GM19328 (cell line): ENCODE data around the gene MON1A.
"Not testable (repeated sequence)": the region's sequence is repeated elsewhere in the genome, so short reads cannot be mapped to it uniquely, and the experiment has no call there.

Experiments used
- ATAC-seq: cut with Tn5 transposase; IDR thresholded peaks from one replicate; pipeline ENCODE4 v1.9.1; 2021; ENCODE audit warnings: mild to moderate bottlenecking, moderate library complexity; ENCODE audit not compliant: unreplicated experiment

Gene MON1A

GRCh38 chr3:49924683-49925082 is 4.9 kb downstream of the MON1A start:
- ATAC-seq = no peak

DNA sequence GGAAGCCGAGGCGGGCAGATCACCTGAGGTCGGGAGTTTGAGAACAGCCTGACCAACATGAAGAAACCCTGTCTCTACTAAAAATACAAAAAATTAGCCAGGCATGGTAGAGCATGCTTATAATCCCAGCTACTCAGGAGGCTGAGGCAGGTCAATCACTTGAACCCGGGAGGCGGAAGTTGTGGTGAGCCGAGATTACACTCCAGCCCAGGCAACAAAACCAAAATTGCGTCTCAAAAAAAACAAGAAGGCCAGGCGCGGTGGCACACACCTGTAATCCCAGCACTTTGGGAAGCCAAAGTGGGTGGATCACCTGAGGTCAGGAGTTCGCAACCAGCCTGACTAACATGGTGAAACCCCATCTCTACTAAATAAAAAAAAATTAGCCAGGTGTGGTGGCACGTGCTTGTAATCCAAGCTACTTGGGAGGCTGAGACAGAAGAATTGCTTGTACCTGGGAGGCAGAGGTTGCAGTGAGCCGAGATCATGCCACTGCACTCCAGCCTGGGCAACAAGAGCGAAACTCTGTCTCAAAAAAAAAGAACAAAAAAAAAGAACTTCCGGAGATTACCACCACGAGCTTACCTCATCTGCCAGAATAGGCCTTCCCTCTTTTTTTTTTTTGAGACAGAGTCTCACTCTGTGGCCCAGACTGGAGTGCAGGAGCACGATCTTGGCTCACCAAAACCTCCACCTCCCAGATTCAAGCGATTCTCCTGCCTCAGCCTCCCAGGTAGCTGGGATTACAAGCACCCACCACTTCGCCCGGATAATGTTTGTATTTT is 11.6 kb downstream of the MON1A start:
- ATAC-seq = not testable (repeated sequence)

GRCh38 chr3:49916686-49917085 is 12.9 kb downstream of the MON1A start:
- no peak for ATAC-seq

DNA sequence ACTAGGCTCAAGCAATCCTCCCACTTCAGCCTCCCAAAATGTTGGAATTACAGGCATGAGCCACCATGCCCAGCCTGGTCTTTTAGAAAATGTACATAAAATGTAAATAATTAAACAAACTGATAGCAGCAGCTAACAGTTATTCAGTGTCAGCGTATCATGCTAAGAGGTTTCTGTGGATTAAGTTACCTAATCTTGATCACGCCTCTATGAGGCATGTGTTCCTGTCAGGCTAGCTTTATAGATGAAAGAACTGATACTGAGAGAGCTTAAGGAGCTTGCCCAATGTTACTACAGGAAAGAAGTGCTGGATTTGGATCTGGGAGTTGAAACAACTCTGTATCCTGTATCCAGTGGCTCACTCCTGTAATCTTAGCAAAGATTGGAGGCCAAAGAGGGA is 14.7 kb downstream of the MON1A start:
- ATAC-seq = no peak

GRCh38 chr3:49912881-49913281 is 16.7 kb downstream of the MON1A start:
- no peak for ATAC-seq

DNA sequence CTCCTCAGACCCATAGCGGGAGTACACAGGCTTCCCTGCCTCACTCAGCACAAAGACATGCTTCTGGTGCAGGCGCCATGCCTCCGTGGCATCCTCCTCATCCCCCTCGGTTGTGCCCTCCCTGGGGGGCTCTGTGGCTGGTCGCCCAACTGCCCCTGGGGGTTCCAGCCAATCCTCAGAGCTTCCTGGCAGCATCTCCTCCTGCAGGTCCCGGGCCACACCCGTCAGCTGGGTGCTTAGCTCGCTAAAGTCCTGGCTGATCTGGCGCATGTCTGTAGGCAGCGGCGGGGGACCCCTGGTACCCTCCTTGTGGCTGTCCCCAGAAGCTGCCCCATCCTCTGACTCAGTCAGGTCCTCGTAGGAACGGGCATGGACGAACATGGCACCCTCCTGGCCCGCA is 18.0 kb downstream of the MON1A start:
- no peak for ATAC-seq

DNA sequence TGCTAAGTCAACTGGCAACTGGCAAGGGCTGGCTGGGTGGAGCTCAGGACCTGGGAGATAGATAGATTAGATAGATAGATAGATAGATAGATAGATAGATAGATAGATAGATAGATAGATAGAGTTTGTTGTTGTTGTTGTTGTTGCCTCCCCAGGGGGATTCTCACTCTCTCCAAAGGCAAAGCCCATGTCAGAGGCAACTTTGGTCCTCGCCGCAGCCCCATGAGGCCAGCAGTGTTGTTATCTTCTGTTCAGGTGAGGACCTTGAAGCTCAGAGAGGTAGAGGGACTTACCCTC is 18.5 kb downstream of the MON1A start:
- ATAC-seq = no peak

GRCh38 chr3:49910409-49911123 is 19.0 kb downstream of the MON1A start:
- ATAC-seq = no peak

GRCh38 chr3:49908373-49909199 is 21.0 kb downstream of the MON1A start:
- no peak for ATAC-seq

- no peak for ATAC-seq
Measured at GRCh38 chr3:49906073-49906743, 23.4 kb downstream of the MON1A start.

- not testable (repeated sequence) for ATAC-seq
Measured at GRCh38 chr3:49904448-49904847, 25.2 kb downstream of the MON1A start.

GRCh38 chr3:49903451-49904424 is 25.9 kb downstream of the MON1A start, which contains the start of gene MST1R:
TSS of gene MST1R (minus strand) at chr3:49903873. CDS start at chr3:49903609, 264 bp downstream.
- peak; percentile 57 for ATAC-seq

GRCh38 chr3:49902511-49903345 is 26.9 kb downstream of the MON1A start:
- ATAC-seq = no peak

DNA sequence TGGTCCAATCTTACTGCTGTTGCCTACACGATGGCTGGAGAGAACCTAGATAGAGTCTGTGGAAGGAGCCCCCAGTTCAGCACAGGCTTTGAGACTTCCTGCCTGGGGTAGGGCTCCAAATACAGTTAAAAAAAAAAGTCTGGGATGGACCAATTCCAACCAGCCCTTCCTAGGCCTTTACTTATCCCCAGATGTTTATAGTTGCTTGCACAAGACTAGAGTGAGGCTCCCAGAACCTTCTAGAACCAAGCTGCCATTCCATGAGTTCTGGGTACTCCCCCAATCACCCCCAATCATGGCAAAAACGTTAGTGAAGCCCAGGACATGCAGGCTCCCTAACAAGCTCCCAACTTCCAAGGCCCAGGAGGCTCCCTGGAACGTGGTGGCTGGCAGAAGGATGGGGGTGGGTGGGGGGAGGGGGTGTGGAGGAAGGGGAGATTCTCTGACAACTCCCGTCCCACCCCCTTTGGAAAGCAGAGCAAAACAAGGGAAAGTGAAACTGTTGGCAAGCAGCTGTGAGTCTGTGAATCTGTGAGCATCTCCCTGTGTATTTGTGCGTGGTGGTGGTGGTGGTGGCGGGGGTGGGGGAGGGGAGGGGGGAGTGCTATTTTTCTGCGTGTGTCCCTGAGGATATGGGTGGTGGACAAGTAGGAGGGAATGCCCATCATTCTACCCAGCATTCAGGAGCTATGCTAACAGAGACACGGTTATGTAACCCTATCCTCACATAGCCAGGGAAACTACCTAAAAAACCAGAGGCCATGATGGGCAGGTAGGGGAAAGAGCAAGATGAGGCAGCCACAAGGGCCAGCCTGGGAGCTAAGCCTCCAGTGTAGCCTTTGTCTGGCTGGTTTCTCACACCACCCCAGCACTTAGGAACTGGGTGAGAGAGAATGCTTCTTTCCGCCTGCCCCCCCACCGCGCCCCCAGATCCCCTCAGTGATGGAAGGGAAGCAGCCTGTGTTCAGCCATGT is 28.0 kb downstream of the MON1A start:
- no peak for ATAC-seq

- ATAC-seq = no peak
Measured at GRCh38 chr3:49900491-49901153, 29.0 kb downstream of the MON1A start.

DNA sequence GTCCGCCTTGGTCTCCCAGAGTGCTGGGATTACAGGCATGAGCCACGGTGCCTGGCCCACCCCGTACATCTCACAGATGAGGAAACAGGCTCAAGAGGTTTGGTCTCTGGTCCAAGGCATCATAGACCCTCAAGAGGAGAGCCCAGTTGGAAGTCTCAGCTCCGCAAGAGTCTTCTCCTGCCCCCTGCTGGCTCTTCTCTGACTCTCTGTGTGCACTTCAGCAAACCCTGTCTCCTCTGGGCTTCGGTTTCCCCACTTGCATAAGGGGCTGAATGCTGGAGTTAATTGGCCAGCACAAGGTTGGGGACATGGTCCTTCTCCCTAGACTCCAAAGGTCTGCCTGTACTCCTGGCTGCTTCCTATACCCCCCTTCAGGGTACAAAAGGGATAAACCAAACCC is 29.8 kb downstream of the MON1A start:
- ATAC-seq = no peak

- no peak for ATAC-seq
Measured at GRCh38 chr3:49898991-49899390, 30.6 kb downstream of the MON1A start.
